ENCODE results near the gene SDK1.

SDK1 gene

DNA sequence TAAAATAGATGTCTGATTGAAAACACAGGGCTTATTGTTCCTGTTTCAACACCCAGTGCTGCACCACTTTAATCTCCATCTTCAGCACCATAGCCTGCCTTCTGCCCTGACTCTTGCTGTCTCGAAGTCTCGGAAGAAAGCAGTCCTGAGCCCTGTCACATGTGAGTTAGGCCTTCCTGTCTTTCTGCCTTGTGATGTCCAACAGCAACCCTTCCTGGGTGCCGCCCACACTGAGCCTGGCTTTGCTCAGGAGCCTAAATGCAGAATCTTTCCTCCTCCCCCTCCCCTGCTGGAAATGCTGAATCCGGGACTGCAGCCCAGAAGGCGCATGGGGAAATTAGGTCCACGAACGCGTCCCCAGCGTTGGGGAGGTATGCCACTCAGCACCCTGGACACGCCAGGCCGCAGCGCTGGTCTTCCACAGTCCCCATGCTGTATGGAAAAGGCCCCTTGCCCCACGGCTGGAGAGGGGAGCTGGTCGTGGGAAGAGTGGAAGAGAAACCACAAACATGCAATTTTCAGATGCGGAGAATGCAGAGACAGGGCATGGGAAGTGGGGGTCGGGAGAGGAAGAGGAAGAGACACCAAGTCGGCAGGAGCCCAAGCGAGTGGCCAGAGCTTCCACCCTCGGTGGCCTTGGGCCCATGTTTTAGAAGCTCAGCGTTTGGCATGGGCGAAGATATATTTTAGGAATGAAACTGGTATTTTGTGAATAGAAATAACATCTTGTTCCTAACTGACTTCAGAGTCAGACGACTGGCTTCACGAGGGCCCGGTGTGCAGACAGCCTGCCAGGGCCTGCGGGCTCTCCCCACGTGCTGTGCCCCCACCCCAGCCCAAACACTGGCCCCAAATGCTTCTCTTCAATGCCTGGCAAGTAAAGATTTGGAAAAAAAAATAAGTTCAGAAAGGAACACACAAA lies 724.9 kb downstream of the SDK1 start:
- H3K27ac ChIP-seq: no peak overlapping the region
- TF ChIP-seq, protein P1, sequence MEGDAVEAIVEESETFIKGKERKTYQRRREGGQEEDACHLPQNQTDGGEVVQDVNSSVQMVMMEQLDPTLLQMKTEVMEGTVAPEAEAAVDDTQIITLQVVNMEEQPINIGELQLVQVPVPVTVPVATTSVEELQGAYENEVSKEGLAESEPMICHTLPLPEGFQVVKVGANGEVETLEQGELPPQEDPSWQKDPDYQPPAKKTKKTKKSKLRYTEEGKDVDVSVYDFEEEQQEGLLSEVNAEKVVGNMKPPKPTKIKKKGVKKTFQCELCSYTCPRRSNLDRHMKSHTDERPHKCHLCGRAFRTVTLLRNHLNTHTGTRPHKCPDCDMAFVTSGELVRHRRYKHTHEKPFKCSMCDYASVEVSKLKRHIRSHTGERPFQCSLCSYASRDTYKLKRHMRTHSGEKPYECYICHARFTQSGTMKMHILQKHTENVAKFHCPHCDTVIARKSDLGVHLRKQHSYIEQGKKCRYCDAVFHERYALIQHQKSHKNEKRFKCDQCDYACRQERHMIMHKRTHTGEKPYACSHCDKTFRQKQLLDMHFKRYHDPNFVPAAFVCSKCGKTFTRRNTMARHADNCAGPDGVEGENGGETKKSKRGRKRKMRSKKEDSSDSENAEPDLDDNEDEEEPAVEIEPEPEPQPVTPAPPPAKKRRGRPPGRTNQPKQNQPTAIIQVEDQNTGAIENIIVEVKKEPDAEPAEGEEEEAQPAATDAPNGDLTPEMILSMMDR (conservative IDR thresholded peaks at IDR 0.05): no peak
- no peak for TF ChIP-seq ZFX (IDR thresholded peaks at IDR 0.05)

DNA sequence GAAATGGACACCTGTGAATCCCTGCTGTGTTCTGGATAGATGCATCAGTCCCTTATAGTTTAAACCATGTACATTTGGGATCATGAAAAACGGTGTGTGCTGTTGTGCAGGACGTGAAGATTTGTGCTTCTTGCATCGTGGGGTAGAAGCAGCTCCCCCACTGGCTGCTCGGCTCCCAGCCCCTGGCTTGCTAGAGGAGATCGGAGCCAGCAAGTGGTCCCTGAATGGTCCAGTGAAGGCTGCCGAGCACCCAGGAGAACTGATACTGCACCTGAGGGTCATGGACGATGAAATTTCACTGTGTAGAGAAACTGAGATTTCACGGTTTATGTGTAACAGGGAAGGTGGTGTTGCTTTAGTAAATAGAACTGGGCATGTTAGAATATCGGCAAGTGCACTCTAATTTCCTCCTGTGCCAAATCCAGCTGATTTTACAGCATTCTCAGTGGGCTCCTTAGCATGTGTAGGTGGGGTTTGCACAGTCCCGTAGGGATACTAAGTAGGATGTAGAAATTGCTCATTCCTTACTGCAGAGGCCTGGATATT lies 726.0 kb downstream of the SDK1 start:
- H3K27ac ChIP-seq: no peak overlapping the region
- TF ChIP-seq, protein P1 (conservative IDR thresholded peaks at IDR 0.05): no peak
- TF ChIP-seq ZFX (IDR thresholded peaks at IDR 0.05): no peak

DNA sequence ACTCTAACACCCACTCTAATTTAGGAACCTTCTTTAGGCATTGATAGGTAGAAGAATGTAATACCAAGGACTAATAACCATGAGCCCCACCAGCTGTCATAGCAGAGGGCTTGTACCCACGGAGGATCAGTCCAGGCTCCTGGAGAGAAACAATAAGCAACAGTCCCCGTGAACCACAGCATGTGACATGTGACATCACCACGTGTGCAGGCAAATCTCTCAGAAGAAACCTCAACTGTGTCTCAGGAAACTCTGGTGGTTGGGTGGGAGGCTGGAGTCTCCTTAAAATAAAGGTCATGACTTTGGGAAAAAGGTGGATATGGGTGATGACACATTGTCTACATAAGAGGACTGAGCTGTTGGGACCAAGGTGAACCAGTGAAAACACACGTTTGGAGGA lies 727.2 kb downstream of the SDK1 start:
- TF ChIP-seq, protein P1 (conservative IDR thresholded peaks at IDR 0.05): no peak
- no peak for TF ChIP-seq ZFX (IDR thresholded peaks at IDR 0.05)

DNA sequence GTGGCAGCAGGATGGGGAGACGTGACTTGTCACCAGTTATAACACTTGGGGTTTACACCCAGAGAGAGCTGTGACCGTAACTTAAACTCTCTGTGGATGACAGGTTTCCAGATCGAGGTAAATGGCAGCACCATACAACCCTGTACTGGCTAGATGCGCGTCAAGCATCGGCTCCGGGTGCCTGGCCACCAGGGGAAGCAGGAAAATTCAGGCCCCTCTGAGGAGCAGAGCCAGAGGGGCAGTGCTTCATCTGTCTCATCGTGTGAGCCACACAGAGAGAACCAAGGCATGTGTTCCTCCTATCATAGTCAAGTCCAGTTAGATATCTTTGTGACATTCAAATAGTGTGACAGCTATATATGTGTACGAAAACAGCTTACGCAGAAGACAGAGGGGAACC lies 728.9 kb downstream of the SDK1 start:
- TF ChIP-seq, protein P1 (conservative IDR thresholded peaks at IDR 0.05): no peak
- TF ChIP-seq ZFX (IDR thresholded peaks at IDR 0.05): no peak
- H3K27ac ChIP-seq: no peak overlapping the region

More for the DNA sequence above, 727.2 kb downstream of the SDK1 start:
- H3K27ac ChIP-seq: no peak overlapping the region

DNA sequence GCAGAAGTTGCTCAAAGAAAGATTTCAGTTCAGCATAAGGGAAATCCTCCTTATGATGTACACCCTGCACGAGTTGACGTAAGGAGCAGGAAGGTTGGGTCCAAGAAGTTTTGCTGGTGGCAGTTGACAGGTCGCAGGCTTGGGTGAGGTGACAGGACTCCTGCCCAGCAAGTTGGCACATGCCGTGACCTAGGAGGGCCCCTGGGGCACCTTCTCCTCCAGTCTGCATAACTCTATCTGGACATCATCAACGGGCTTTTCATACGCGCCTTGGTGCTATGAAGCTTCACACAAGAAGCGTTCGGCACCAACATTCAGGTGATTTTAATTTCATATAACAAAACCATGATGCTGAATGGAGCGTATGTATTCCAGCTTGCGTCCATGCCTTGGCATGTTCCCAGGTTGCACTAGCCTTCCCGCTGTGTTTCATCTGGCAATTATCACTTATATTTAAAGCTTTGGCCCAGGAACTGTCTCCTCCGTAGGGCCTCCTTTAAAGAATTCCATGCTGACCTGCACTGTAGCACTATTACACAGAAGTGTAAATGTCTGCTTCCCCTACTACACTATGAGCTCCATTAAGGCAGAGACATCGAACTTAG lies 729.4 kb downstream of the SDK1 start:
- H3K27ac ChIP-seq: no peak overlapping the region
- TF ChIP-seq, protein P1 (conservative IDR thresholded peaks at IDR 0.05): no peak
- TF ChIP-seq ZFX (IDR thresholded peaks at IDR 0.05): no peak

DNA sequence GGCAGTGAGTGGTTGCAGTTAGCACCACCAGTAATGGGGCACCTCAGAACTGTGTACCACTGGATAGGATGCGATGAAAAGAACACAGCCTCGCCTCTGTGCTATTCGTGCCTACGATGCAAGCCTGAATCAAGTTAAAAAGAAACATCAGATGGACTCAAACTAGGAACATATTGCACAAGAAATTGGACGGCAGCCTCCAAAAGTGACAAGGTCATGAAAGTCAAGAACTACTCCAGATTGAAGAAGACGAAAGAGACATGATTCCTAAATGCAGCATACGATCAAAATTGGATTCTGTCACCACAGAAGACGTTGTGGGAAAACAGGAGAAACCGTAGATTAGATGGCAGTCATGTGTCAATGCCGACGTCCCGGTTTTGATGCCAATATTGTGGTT lies 732.9 kb downstream of the SDK1 start:
- H3K27ac ChIP-seq: no peak overlapping the region
- TF ChIP-seq, protein P1 (conservative IDR thresholded peaks at IDR 0.05): no peak
- TF ChIP-seq ZFX (IDR thresholded peaks at IDR 0.05): no peak

DNA sequence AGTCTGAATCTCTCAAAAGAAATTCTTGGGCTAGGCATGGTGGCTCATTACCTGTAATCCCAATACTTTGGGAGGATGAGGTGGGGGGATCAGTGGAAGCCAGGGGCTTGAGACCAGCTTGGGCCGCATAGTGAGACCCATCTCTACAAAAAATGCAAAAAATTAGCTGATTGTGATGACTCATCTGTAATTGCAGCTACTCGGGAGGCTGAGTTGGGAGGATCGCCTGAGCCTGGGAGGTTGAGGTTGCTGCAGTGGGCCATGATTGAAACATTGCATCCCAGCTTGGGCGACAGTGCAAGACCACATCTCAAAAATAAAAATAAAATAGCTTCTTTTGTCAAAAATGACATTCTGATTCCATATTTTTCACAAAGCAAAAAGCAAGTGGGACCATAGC lies 736.3 kb downstream of the SDK1 start:
- no peak overlapping the region for H3K27ac ChIP-seq
- TF ChIP-seq, protein P1 (conservative IDR thresholded peaks at IDR 0.05): no peak
- no peak for TF ChIP-seq ZFX (IDR thresholded peaks at IDR 0.05)
